ENCODE measurements around the gene ESRRA. TPM values are rescaled to one million over a fixed set of nuclear protein-coding genes. Genes with fewer than 3 reads are reported as not detected.
A peak's percentile ranks its signal among the peaks of the same experiment; 100 is the strongest.

The ESRRA gene
- total and polyA plus RNA-seq, 10 of the 15 experiments (the other 5 are each of a cell fraction or from before 2014, with no cell fraction given): 0.32 to 48.9 (median 12.6) TPM

DNA sequence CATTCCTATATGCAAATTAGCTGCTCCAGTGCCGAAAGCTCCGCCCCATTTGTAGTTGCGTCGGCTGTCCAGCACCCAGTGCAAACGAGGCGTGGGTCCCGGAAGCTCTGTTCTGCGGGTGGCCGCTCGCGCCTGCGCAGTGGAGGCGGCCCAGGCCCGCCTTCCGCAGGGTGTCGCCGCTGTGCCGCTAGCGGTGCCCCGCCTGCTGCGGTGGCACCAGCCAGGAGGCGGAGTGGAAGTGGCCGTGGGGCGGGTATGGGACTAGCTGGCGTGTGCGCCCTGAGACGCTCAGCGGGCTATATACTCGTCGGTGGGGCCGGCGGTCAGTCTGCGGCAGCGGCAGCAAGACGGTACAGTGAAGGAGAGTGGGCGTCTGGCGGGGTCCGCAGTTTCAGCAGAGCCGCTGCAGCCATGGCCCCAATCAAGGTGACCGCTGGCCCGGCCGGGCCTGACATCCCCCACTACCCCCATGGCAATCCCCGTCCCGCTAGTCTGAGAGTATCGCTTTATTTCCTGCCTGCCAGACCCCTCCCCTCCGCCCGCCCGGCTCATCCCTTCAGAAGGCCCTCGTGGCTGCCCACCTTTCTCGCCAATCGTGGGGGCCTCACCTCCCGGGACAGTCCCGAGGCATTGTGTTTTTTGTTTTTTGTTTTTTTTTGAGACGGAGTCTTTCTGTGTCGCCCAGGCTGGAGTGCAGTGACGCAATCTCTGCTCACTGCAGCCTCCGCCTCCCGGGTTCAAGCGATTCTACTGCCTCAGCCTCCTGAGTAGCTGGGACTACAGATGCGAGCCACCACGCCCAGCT, 12.8 kb downstream of the ESRRA start, which contains the start of gene PRDX5 (continued):
- TF ChIP-seq, protein P1, sequence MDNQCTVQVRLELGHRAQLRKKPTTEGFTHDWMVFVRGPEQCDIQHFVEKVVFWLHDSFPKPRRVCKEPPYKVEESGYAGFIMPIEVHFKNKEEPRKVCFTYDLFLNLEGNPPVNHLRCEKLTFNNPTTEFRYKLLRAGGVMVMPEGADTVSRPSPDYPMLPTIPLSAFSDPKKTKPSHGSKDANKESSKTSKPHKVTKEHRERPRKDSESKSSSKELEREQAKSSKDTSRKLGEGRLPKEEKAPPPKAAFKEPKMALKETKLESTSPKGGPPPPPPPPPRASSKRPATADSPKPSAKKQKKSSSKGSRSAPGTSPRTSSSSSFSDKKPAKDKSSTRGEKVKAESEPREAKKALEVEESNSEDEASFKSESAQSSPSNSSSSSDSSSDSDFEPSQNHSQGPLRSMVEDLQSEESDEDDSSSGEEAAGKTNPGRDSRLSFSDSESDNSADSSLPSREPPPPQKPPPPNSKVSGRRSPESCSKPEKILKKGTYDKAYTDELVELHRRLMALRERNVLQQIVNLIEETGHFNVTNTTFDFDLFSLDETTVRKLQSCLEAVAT (IDR thresholded peaks at IDR 0.05): peak; percentile 63
- TF ChIP-seq DPF2 (IDR thresholded peaks at IDR 0.05) (peak; percentile 77; the same call in 1 of the 2 replicates), HDGF (IDR thresholded peaks at IDR 0.05) (peak; percentile 22; the same call in 1 of the 2 replicates), BACH1 (IDR thresholded peaks at IDR 0.05; ENCODE audit: borderline replicate concordance) (peak; percentile 91), SMC3 (IDR thresholded peaks at IDR 0.05; ENCODE audit: borderline replicate concordance, low read length) (peak; percentile 47), IKZF1 (conservative IDR thresholded peaks at IDR 0.05) (peak; percentile 65; the same call in 1 of the 2 replicates), ESRRA (IDR thresholded peaks at IDR 0.05; ENCODE audit: low read length) (0 out of 2 replicates have a peak, but pooled peaks have one; percentile 7), GATAD2B (conservative IDR thresholded peaks at IDR 0.05; ENCODE audit: low read depth) (peak; percentile 77), TCF12 (IDR thresholded peaks at IDR 0.05; ENCODE audit: low read depth, low read length) (0 out of 2 replicates have a peak, but pooled peaks have one; percentile 37), PML (IDR thresholded peaks at IDR 0.05; ENCODE audit: low read length) (no peak), TAF1 (IDR thresholded peaks at IDR 0.05; ENCODE audit: borderline replicate concordance, low read depth, low read length) (peak; percentile 36; the same call in 1 of the 2 replicates), RB1 (IDR thresholded peaks at IDR 0.05; ENCODE audit: borderline replicate concordance) (no peak; the same call in 1 of the 2 replicates)
- TF ChIP-seq, protein P2, sequence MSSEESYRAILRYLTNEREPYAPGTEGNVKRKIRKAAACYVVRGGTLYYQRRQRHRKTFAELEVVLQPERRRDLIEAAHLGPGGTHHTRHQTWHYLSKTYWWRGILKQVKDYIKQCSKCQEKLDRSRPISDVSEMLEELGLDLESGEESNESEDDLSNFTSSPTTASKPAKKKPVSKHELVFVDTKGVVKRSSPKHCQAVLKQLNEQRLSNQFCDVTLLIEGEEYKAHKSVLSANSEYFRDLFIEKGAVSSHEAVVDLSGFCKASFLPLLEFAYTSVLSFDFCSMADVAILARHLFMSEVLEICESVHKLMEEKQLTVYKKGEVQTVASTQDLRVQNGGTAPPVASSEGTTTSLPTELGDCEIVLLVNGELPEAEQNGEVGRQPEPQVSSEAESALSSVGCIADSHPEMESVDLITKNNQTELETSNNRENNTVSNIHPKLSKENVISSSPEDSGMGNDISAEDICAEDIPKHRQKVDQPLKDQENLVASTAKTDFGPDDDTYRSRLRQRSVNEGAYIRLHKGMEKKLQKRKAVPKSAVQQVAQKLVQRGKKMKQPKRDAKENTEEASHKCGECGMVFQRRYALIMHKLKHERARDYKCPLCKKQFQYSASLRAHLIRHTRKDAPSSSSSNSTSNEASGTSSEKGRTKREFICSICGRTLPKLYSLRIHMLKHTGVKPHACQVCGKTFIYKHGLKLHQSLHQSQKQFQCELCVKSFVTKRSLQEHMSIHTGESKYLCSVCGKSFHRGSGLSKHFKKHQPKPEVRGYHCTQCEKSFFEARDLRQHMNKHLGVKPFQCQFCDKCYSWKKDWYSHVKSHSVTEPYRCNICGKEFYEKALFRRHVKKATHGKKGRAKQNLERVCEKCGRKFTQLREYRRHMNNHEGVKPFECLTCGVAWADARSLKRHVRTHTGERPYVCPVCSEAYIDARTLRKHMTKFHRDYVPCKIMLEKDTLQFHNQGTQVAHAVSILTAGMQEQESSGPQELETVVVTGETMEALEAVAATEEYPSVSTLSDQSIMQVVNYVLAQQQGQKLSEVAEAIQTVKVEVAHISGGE (CRISPR knock-in tag; IDR thresholded peaks at IDR 0.05): no peak
